Subcutaneous adipose tissue (tissue), 4 donors: Measurements from ENCODE around the gene ITPRIP. TPM values are rescaled to one million over a fixed set of nuclear protein-coding genes. Genes with fewer than 3 reads are reported as not detected.

Experiments
- total RNA-seq, 4 donors: library from RNA; depleted of rRNA; stranded (reverse); fragments of >200 nt; gene quantifications; one replicate each; pipeline ENCODE4 v1.1.0, GENCODE V29; 2016
- TF ChIP-seq, protein P1 (sequence below): fragments of 450-650 bp; IDR thresholded peaks from one replicate; pipeline ENCODE4 v1.5.1; 2016; ENCODE audit warnings: low read depth, mild to moderate bottlenecking, control low read depth, antibody characterized with exemption, moderate library complexity

ITPRIP gene
- total RNA-seq, 4 donors from 2014 or later, result 22.5 to 32.3 (median 30.9) TPM

DNA sequence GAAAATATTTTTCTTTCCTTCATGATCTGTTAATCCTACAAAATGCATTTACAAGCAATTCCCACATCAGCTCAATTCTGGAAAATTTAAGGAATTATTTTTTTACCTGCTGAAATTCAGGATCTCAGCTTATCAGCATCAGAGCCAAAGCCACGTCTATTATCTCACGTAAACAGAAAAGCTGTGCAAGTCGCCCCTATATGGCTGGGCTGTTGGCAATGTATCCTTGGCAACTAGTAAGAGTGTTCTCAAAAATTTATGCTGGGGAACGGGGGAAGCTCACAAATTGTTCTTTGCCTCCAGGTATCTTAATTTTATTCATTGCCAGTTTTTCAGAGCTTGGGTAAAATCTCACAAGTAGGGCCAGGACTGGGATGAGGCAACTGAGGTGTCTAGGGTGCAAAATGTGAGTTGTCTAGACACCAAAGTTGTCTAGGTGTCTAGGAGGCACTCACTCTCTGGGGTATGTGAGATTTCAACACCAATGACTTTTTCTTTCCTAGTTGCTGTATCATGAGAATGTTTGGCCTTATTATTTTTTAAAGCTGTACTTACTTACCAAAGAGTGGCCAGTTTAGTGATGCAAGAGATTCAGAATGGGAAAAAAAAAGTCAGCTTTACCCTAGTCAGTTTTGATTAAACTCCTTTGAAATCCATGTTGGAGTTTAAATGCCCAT, 64.2 kb downstream of the ITPRIP start:
- TF ChIP-seq, protein P1, sequence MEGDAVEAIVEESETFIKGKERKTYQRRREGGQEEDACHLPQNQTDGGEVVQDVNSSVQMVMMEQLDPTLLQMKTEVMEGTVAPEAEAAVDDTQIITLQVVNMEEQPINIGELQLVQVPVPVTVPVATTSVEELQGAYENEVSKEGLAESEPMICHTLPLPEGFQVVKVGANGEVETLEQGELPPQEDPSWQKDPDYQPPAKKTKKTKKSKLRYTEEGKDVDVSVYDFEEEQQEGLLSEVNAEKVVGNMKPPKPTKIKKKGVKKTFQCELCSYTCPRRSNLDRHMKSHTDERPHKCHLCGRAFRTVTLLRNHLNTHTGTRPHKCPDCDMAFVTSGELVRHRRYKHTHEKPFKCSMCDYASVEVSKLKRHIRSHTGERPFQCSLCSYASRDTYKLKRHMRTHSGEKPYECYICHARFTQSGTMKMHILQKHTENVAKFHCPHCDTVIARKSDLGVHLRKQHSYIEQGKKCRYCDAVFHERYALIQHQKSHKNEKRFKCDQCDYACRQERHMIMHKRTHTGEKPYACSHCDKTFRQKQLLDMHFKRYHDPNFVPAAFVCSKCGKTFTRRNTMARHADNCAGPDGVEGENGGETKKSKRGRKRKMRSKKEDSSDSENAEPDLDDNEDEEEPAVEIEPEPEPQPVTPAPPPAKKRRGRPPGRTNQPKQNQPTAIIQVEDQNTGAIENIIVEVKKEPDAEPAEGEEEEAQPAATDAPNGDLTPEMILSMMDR, result no peak

DNA sequence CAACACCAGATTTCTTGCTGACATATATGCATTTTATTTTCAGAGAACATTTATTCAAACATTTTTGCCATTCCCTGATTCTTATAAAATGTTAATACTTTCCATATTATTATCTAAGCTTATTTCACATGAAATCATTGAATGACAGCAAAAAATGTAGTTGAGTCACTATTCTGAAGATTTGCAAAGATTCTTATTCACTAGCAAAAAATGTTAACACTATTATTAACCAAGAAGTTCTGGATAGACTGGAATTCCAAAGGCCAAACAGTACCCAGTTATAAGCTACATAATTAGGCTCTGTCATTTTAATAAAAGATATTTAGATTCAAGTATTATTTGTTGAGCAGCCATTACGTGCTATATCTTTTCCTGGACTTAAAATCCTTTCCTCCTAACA, 65.0 kb downstream of the ITPRIP start:
- TF ChIP-seq, protein P1, result no peak

DNA sequence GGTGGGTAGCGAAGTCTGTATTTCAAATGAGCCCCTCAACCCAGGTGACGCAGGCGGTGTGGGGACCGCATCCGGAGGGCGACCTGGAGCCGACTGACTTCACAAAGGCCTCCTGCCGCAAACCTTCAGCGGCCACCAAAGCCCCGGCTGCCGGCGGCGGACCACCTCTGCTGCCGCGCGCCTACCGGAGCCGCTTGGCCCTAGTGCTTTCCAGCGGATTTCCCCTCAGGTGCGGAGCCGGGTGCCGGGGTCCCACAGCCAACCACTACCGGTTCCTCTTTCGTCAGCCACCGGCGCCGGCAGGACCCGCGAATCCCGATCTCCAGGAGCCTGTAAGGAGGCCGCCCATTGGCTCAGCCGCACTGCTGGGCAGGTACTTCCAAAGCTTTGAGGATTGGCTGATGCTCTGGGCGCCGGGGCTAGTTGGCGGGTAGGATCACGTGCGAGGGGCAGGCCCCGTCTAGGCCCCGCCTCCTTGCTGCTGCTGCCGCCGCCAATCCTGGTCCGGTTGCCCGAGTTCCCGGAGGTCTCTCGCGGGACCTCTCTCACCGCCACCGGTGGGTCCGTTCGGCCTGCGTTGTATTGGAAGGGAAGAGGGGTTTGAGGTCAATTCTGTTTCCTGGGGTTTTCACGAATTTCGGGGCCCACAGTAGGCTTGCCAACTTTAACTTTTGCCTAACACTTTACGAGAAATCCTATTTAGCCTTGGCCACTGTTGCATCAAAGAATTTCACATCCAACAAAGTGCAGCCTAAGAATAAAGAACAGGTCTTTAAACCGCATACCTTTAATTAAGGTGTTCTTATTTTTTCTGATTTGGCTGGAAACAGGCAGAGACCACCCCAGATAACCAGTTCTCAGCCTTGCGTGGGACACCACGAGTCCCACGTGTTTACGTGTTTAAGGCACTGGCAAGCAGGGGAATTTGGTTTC, 69.3 kb downstream of the ITPRIP start, which contains the start of gene GSTO2:
TSS of gene GSTO2 (plus strand) at position 472 of the 933 bp plus-strand sequence. CDS start 5,732 bp downstream, outside the sequence.
- TF ChIP-seq, protein P1, result no peak

DNA sequence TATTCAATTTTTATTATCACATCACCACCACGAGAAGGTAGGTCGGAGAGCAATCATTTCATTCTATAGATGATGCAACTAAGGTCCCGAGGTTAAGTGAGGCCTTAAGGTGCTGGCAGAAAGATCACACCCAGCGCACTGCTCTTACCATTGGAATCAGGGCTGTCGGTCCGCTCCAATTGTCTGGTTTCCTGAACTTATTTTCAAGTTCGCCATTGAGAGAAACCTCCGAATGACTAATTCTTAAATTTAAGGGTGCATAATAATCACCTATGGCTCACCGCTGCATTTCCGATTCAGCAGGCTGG, 69.9 kb downstream of the ITPRIP start:
- TF ChIP-seq, protein P1, result no peak

DNA sequence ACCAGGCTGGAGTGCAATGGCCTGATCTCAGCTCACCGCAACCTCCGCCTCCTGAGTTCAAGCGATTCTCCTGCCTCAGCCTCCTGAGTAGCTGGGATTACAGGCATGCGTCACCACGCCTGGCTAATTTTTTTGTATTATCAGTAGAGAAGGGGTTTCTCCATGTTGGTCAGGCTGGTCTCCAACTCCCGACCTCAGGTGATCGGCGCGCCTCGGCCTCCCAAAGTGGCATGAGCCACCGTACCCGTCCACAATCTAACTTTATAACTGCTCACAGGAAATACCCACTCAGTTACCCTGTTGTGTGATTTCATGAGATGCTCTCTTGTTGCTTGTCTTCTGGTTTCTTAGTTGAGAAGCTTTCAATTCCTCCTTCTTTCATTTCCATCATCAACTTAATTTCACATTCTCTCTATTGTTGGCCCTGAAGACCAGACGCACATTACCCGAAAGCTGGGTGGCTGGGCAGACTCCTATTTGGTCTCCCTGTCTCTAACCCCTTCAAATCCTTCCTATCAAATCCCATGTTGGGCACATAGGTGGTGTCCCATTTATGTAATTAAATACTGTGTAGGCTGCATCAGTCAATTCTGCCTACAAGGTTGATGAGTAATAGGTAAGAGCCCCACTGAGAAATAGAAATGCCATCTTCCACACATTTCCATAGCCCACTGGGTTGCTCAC, 70.4 kb downstream of the ITPRIP start:
- TF ChIP-seq, protein P1, result no peak

DNA sequence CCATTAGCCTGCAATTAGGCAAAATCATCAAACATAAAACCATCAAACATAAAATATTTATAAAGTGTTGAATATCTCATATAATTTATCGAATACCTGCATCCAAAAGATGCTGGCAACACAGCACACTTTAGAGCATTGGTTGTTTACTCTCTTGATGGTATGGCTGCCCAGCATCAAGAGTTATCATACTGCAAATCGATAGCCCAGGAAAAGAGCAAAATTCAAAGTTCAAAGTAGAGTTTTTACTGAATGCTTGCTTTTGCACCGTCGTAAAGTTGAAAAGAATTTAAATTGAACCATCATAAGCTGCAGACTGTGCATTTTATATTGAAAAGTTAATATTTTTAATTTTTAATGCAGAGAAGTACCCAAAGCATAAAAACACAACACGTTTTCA, 73.5 kb downstream of the ITPRIP start:
- TF ChIP-seq, protein P1, result no peak

DNA sequence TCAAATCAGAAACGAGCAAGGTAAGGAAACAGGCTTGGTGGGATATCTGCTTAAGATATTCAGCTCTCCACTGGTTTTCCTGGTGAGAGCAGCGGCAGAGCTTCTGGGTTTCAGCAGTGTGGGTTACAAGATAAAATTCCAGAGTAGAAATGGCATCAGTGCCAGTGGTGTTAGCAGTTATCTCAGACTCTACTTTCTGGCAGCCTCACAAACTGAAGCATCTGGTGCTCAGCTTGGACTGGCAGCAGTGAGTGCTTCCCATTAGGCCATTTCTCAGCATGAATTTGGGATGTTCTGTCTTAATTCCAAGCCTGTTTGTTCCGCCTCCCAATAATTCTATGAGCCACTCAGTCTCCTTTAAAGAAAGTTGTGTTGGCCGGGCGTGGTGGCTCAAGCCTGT, 76.2 kb downstream of the ITPRIP start:
- TF ChIP-seq, protein P1, result no peak
